Endothelial cell of umbilical vein (primary cell): ENCODE data around the gene OR52A5. TPM values are rescaled to one million over a fixed set of nuclear protein-coding genes. Genes with fewer than 3 reads are reported as not detected.

ENCODE experiments used
- BruUV-seq: library from RNA; stranded (reverse); fragments of 400-500 nt; replicated peaks from 2 replicates; lab custom pipeline; 2021; lab: Mats Ljungman, UMichigan
- CTCF ChIA-PET: fragments of 300-600, 350-600 bp; sonication (Branson Sonifier 250); formaldehyde crosslinking; loops from one replicate; lab custom pipeline; 2021; ENCODE audit warnings: antibody characterized with exemption, inconsistent platforms; lab: Charles Lee
- POLR2A ChIA-PET: fragments of 300-600, 350-600 bp; sonication (Branson Sonifier 250); formaldehyde crosslinking; loops from one replicate; lab custom pipeline; 2021; ENCODE audit warnings: antibody characterized with exemption, inconsistent platforms; lab: Charles Lee
- DNase-seq: peaks from one replicate; pipeline ENCODE4 v3.0.0-alpha.2; 2011; ENCODE audit warnings: low read depth, low spot score
- FAIRE-seq: peaks from 2 replicates; lab custom pipeline; 2011; peaks lifted over from hg19 to GRCh38; lab: Jason Lieb, UNC
- H2AFZ ChIP-seq: 2 replicates; pipeline ENCODE4 v1.6.0; 2012; ENCODE audit warnings: low read depth, low read length, control low read depth, inconsistent platforms
- H3K27ac ChIP-seq: 2 replicates; pipeline ENCODE4 v1.5.1; 2011; ENCODE audit warnings: low read depth, mild to moderate bottlenecking, control low read depth, low read length, moderate library complexity; ENCODE audit not compliant: insufficient read depth
- H3K27me3 ChIP-seq, 2 experiments: 2 replicates each; pipeline versions ENCODE4 v1.6.0 to v1.6.1; 2011; ENCODE audit warnings: low read length in 2 of 2, mixed read lengths in 1 of 2; ENCODE audit not compliant: control insufficient read depth in 2 of 2, insufficient read depth in 2 of 2
- H3K36me3 ChIP-seq, 2 experiments: 2 replicates in 1 of 2; 3 replicates in 1 of 2; pipeline ENCODE4 v1.5.1; 2011; ENCODE audit warnings: low read length in 2 of 2, mild to moderate bottlenecking in 1 of 2, moderate library complexity in 1 of 2; ENCODE audit not compliant: control insufficient read depth in 2 of 2, insufficient read depth in 2 of 2; ENCODE audit errors: extremely low read depth in 1 of 2
- H3K4me1 ChIP-seq: 3 replicates; pipeline ENCODE4 v1.5.1; 2011; ENCODE audit warnings: mild to moderate bottlenecking, low read length; ENCODE audit not compliant: control insufficient read depth, insufficient read depth; ENCODE audit errors: extremely low read depth
- H3K4me2 ChIP-seq: 2 replicates; pipeline ENCODE4 v1.6.1; 2011; ENCODE audit warnings: low read length, control low read depth, mixed read lengths; ENCODE audit not compliant: insufficient read depth
- H3K4me3 ChIP-seq, 3 experiments: fragments of 200-600 bp in 1 of 3; sonication (generic), shearing (Covaris generic) in 1 of 3; replicated peaks in 1 of 3; 2 replicates each; pipeline ENCODE4 v1.5.1; 2011 to 2016; ENCODE audit warnings: control low read depth in 3 of 3, low read length in 3 of 3, mild to moderate bottlenecking in 2 of 3, inconsistent platforms in 1 of 3, low read depth in 1 of 3, moderate library complexity in 1 of 3; ENCODE audit not compliant: insufficient read depth in 1 of 3
- H3K79me2 ChIP-seq: 2 replicates; pipeline ENCODE4 v1.6.0; 2012; ENCODE audit warnings: low read length, inconsistent platforms; ENCODE audit not compliant: control insufficient read depth, insufficient read depth
- H3K9ac ChIP-seq: replicated peaks from 2 replicates; pipeline ENCODE3; 2011; ENCODE audit warnings: low read length, control low read depth; ENCODE audit not compliant: insufficient read depth; ENCODE audit errors: extremely low read depth
- H3K9me1 ChIP-seq: replicated peaks from 3 replicates; pipeline ENCODE4 v1.6.0; 2011; ENCODE audit warnings: mild to moderate bottlenecking, low read length; ENCODE audit not compliant: control insufficient read depth, insufficient read depth; ENCODE audit errors: extremely low read depth
- H3K9me3 ChIP-seq: replicated peaks from 2 replicates; pipeline ENCODE4 v1.5.1; 2012; ENCODE audit warnings: low read length, inconsistent platforms; ENCODE audit not compliant: control insufficient read depth, insufficient read depth
- H4K20me1 ChIP-seq: replicated peaks from 2 replicates; pipeline ENCODE3; 2011; ENCODE audit warnings: mild to moderate bottlenecking, low read length; ENCODE audit not compliant: control insufficient read depth, insufficient read depth; ENCODE audit errors: extremely low read depth
- EZH2 ChIP-seq: IDR thresholded peaks from 2 replicates; pipeline ENCODE4 v1.6.1; 2012; ENCODE audit warnings: borderline replicate concordance, low read depth, mild to moderate bottlenecking, moderate library complexity, low read length, inconsistent platforms; ENCODE audit not compliant: severe bottlenecking
- FOS ChIP-seq: IDR thresholded peaks from 2 replicates; pipeline ENCODE4 v1.6.1; 2011; ENCODE audit warnings: mild to moderate bottlenecking, low read length, moderate library complexity, borderline replicate concordance; ENCODE audit not compliant: insufficient read depth
- GATA2 ChIP-seq: IDR thresholded peaks from 2 replicates; pipeline ENCODE4 v1.7.0; 2011; ENCODE audit warnings: low read depth, mild to moderate bottlenecking, moderate library complexity, mixed read lengths, low read length; ENCODE audit not compliant: insufficient read length, insufficient read depth
- JUN ChIP-seq: IDR thresholded peaks from 2 replicates; pipeline ENCODE4 v1.6.1; 2011; ENCODE audit warnings: borderline replicate concordance, low read depth; ENCODE audit not compliant: insufficient read length, insufficient read depth
- MYC ChIP-seq: IDR thresholded peaks from one replicate; pipeline ENCODE4 v1.6.1; 2011; ENCODE audit warnings: mild to moderate bottlenecking, low read depth, low read length
- POLR2A ChIP-seq: IDR thresholded peaks from 2 replicates; pipeline ENCODE4 v1.6.1; 2012; ENCODE audit warnings: low read depth, mild to moderate bottlenecking, control low read depth, low read length
- POLR2AphosphoS5 ChIP-seq: IDR thresholded peaks from 2 replicates; pipeline ENCODE4 v1.6.1; 2012; ENCODE audit warnings: low read depth, mild to moderate bottlenecking, control low read depth, low read length, moderate library complexity; ENCODE audit not compliant: insufficient read depth
- dilution Hi-C: fragments of 300-500 bp; cut with MboI; formaldehyde crosslinking; loops from one replicate; pipeline ENCODE4 v1.15.0; 2019; ENCODE audit warnings: low sequenced_read_pairs; ENCODE audit not compliant: extremely low pct_ligation_motif_present
- intact Hi-C: fragments of 100-400 bp; cut with micrococcal nuclease; formaldehyde crosslinking; loops from one replicate; pipeline ENCODE4 v1.10.0; 2022
- polyA plus RNA-seq, 4 experiments: library from polyadenylated mRNA; depleted of rRNA in 3 of 4; stranded (reverse) in 3 of 4; unstranded in 1 of 4; fragments of >200 nt; gene quantifications; 2 replicates each; pipeline versions ENCODE4 v1.2.1 to v1.2.3, GENCODE V29; 2011 to 2012; ENCODE audit warnings: missing spikeins in 1 of 4
- total RNA-seq: library from RNA; stranded (reverse); gene quantifications from 2 replicates; pipeline ENCODE4 v1.2.3, GENCODE V29; 2021
- TF ChIP-seq, protein P1 (sequence below), 2 donors: IDR thresholded peaks; 1 replicate in 1 of 2; 2 replicates in 1 of 2; pipeline ENCODE4 v1.5.1; 2011; ENCODE audit warnings: low read length in 2 of 2, mild to moderate bottlenecking in 2 of 2, moderate library complexity in 2 of 2, control low read depth in 1 of 2, inconsistent platforms in 1 of 2, low read depth in 1 of 2; ENCODE audit not compliant: insufficient read depth in 1 of 2; ENCODE audit errors: extremely low read depth in 1 of 2
- TF ChIP-seq, protein P2 (sequence below): IDR thresholded peaks from 2 replicates; pipeline ENCODE4 v1.6.1; 2011; ENCODE audit not compliant: insufficient read depth, insufficient read length

OR52A5 gene
- total and polyA plus RNA-seq, 2 donors (not counting 3 experiments of a cell fraction or from before 2014, with no cell fraction given), result not detected

GRCh38 chr11:5129457-5129877 lies 8.7 kb downstream of the OR52A5 start:
- ChIA-PET CTCF (interaction anchor here (0.8 to 1.9 kb wide), 2 partner anchors 14 to 252 kb away, joined by 3 to 5 read pairs; no protein-coding TSS in a partner anchor), POLR2A (no interaction called here)
- H3K4me3 ChIP-seq, result no peak overlapping the region
- intact Hi-C loops (loop anchor here (10.0 kb wide), 1 partner anchor 425 kb away; no protein-coding TSS in a partner anchor), dilution Hi-C loops (no loop called here)
- H3K27ac ChIP-seq, result no peak overlapping the region
- H4K20me1 ChIP-seq, result no peaks in the 10 kb centered on the region
- H3K4me2 ChIP-seq, result no peak overlapping the region
- H2AFZ ChIP-seq, result no peak overlapping the region
- H3K4me1 ChIP-seq, result no peaks in the 10 kb centered on the region
- H3K27me3 ChIP-seq, result no peaks in the 10 kb centered on the region
- no peak for DNase-seq
- H3K9me3 ChIP-seq, result no peaks in the 10 kb centered on the region
- no peak overlapping the region for H3K9ac ChIP-seq
- no peak for FAIRE-seq
- BruUV-seq, result no TSS peak
- no peaks in the 10 kb centered on the region for H3K36me3 ChIP-seq
- H3K9me1 ChIP-seq, result no peaks in the 10 kb centered on the region
- TF ChIP-seq FOS (no peak), JUN (no peak), POLR2A (no peak), EZH2 (no peak), MYC (no peak), POLR2AphosphoS5 (no peak), GATA2 (no peak)
- TF ChIP-seq, protein P1, sequence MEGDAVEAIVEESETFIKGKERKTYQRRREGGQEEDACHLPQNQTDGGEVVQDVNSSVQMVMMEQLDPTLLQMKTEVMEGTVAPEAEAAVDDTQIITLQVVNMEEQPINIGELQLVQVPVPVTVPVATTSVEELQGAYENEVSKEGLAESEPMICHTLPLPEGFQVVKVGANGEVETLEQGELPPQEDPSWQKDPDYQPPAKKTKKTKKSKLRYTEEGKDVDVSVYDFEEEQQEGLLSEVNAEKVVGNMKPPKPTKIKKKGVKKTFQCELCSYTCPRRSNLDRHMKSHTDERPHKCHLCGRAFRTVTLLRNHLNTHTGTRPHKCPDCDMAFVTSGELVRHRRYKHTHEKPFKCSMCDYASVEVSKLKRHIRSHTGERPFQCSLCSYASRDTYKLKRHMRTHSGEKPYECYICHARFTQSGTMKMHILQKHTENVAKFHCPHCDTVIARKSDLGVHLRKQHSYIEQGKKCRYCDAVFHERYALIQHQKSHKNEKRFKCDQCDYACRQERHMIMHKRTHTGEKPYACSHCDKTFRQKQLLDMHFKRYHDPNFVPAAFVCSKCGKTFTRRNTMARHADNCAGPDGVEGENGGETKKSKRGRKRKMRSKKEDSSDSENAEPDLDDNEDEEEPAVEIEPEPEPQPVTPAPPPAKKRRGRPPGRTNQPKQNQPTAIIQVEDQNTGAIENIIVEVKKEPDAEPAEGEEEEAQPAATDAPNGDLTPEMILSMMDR (IDR thresholded peaks at IDR 0.05; ENCODE audit: extremely low read depth in 1 of 2, insufficient read depth in 1 of 2, low read depth in 1 of 2, low read length in 2 of 2), result no peak
- TF ChIP-seq, protein P2, sequence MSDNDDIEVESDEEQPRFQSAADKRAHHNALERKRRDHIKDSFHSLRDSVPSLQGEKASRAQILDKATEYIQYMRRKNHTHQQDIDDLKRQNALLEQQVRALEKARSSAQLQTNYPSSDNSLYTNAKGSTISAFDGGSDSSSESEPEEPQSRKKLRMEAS, result no peak
- no peaks in the 10 kb centered on the region for H3K79me2 ChIP-seq
